ENCODE results near the gene INTS6. TPM values are rescaled to one million over a fixed set of nuclear protein-coding genes. Genes with fewer than 3 reads are reported as not detected.

The INTS6 gene
- total and polyA plus RNA-seq, 5 donors, result 12.9 to 29.3 (median 24.0) TPM

DNA sequence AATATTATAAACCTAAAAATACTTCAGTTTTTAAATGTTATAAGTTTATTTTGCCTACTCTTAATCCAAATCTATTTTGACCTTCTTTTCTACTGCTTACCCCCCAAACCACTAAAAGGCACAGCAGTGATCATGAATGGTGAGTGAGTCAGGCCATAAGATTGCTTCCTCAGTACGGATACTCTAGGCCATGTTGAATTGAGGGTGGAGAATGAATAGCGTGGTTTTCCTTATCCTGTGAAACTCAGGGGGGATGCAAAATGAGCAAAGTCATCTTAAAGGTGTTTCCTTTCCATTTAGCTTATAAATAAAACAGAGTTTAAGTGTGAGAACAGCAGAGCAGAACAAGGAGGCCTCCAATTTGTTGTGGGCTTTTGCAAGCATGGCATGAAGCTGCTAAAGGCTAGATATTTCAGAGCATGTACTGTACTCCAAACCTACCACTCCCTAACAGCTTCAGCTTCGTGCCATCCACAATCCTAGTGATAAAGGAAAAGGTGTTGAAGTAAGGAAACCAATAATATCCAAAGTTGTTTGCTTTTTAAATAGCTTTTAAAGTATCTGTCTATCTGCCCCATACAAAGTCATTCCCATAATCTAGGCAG lies 88.3 kb downstream of the INTS6 start:
- H3K4me1 ChIP-seq (ENCODE audit: control insufficient read depth, insufficient read depth, low read length), result no peaks in the 10 kb centered on the region
- ATAC-seq (no peak), DNase-seq (no peak)
- H3K9me3 ChIP-seq (ENCODE audit: control insufficient read depth, low read length), result no peaks in the 10 kb centered on the region
- intact Hi-C loops (cut with DNase I), result no loop called here
- 67% methylated on average over 3 of the region's 3 CpGs for WGBS
- H3K27me3 ChIP-seq (ENCODE audit: control insufficient read depth, insufficient read depth), result no peaks in the 10 kb centered on the region
- no peak overlapping the region for H3K4me3 ChIP-seq (ENCODE audit: low read length)
- no peak overlapping the region for H3K27ac ChIP-seq (ENCODE audit: low read length)

DNA sequence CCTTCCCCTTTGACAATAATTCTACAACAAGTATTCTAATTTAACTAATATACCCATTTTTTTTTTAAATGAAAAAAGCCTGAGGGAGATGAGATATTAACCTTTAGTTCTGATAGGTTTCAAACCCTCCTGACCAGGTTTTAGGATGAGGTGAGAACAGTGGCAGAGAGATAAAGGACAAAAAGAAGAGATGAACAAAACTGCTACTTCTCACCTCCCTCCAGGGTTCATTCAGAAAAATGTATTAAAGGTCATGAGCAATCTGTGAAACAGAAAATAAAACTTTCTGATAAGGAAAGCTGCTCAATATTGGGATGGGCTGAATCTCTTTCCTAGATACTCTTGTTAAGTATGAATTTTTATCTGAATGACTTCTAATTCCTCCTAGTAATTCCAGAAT lies 89.2 kb downstream of the INTS6 start:
- ATAC-seq, result no peak
- Histone ChIP-seq H3K27ac (ENCODE audit: low read length) (no peak overlapping the region), H3K9me3 (ENCODE audit: control insufficient read depth, low read length) (no peaks in the 10 kb centered on the region), H3K4me1 (ENCODE audit: control insufficient read depth, insufficient read depth, low read length) (no peaks in the 10 kb centered on the region), H3K27me3 (ENCODE audit: control insufficient read depth, insufficient read depth) (no peaks in the 10 kb centered on the region), H3K4me3 (ENCODE audit: low read length) (no peak overlapping the region)
- DNase-seq, result no peak
- intact Hi-C loops (cut with DNase I), result no loop called here

DNA sequence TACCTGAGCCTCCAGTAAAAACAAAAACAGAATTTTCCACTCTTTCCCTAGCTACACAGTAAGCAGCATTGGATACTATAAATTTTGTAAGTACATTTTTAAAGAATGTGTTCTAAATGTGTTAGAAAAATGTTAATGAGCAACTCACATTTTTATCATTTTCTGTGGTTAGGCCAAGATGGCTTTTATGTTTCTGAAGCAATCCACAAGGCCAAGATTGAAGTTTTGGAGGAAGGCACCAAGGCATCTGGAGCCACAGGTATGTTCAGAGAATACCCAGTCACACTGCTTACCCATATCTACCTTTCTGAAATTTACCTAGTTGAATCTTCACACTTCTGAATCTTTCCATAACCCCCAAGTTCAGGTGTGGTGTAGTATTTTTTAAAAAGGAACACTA lies 91.7 kb downstream of the INTS6 start:
- no peaks in the 10 kb centered on the region for H3K9me3 ChIP-seq (ENCODE audit: control insufficient read depth, low read length)
- H3K4me1 ChIP-seq (ENCODE audit: control insufficient read depth, insufficient read depth, low read length), result no peaks in the 10 kb centered on the region
- ATAC-seq (no peak), DNase-seq (no peak)
- H3K27me3 ChIP-seq (ENCODE audit: control insufficient read depth, insufficient read depth), result no peaks in the 10 kb centered on the region
- no peak overlapping the region for H3K27ac ChIP-seq (ENCODE audit: low read length)
- intact Hi-C loops (cut with DNase I), result no loop called here
- H3K4me3 ChIP-seq (ENCODE audit: low read length), result no peak overlapping the region

DNA sequence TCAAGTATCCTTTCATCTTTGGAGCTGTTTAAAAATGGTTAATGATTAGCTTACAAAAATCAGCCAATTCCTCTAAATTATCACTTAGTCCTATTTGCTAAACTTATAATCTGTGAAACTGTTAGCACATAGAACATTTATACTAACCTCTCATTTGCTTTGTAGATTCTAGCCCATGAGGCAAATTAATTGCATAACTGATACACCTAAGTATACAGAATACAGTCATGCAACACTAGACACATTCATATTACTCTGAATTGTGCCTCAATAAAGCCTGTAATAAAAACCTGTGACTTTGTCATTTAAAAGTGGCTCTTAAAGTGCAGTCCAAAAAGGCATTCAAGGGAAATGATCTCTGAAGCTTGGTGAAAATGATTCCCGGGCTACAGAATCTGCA lies 92.3 kb downstream of the INTS6 start:
- Histone ChIP-seq H3K27me3 (ENCODE audit: control insufficient read depth, insufficient read depth) (no peaks in the 10 kb centered on the region), H3K27ac (ENCODE audit: low read length) (no peak overlapping the region), H3K9me3 (ENCODE audit: control insufficient read depth, low read length) (no peaks in the 10 kb centered on the region), H3K4me1 (ENCODE audit: control insufficient read depth, insufficient read depth, low read length) (no peaks in the 10 kb centered on the region), H3K4me3 (ENCODE audit: low read length) (no peak overlapping the region)
- DNase-seq (no peak), ATAC-seq (no peak)
- intact Hi-C loops (cut with DNase I), result no loop called here
- 94% methylated on average over 1 of the region's 1 CpG for WGBS

DNA sequence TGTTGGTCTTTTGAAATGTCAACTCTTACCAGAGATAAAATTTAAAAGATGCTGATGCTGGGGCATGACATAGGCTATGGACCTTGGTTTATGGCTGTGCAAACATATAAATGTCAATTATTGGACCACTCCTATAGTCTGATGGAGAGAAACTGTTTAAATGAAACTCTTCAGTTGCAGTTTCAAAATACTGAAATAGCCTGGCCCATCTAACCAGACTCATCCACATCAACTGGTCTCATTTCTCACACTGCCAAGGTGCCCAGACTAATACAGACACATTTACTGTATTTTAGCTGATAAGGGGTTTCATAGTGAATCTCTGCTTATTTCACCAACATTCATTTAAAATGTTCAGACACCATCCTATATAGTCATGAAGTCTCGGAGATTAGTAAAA lies 93.5 kb downstream of the INTS6 start:
- ATAC-seq (no peak), DNase-seq (no peak)
- no peaks in the 10 kb centered on the region for H3K9me3 ChIP-seq (ENCODE audit: control insufficient read depth, low read length)
- 96% methylated on average over 1 of the region's 1 CpG for WGBS
- no peaks in the 10 kb centered on the region for H3K27me3 ChIP-seq (ENCODE audit: control insufficient read depth, insufficient read depth)
- H3K4me3 ChIP-seq (ENCODE audit: low read length), result no peak overlapping the region
- intact Hi-C loops (cut with DNase I), result no loop called here
- H3K4me1 ChIP-seq (ENCODE audit: control insufficient read depth, insufficient read depth, low read length), result no peaks in the 10 kb centered on the region
- no peak overlapping the region for H3K27ac ChIP-seq (ENCODE audit: low read length)

DNA sequence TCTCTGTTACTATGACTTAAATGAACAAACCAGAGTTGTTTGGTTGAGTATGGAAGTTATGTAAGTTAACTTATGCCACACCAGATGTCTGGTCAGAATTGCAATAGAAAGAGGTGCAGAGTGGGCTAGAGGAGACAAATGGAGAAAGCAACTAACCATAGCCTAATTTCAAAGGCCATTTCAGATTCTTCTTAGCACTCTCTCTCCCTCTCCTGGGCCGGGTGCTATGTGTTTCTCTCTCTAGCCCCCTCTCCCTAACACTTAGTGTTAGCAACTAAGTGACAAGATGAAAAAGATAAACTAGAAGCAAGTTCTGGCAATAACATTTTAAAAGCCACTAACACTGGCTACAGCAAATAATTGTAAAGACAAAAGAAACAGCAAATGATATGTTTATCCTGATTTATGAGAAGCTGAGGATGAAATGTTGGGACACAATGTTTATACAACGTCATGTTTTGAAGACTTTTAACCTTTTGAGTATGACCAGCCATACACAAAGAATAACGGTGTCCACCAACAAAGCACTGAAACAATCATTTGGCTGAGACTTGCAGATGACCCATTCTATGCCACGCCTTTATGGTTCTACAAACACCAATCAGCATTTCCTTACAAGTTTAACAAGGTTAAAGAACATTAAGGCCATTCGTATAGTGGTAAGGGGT lies 94.8 kb downstream of the INTS6 start:
- DNase-seq (no peak), ATAC-seq (no peak)
- H3K27me3 ChIP-seq (ENCODE audit: control insufficient read depth, insufficient read depth), result no peaks in the 10 kb centered on the region
- no peaks in the 10 kb centered on the region for H3K4me1 ChIP-seq (ENCODE audit: control insufficient read depth, insufficient read depth, low read length)
- intact Hi-C loops (cut with DNase I), result no loop called here
- no peak overlapping the region for H3K27ac ChIP-seq (ENCODE audit: low read length)
- H3K9me3 ChIP-seq (ENCODE audit: control insufficient read depth, low read length), result no peaks in the 10 kb centered on the region
- WGBS, result 67% methylated on average over 5 of the region's 5 CpGs
- H3K4me3 ChIP-seq (ENCODE audit: low read length), result no peak overlapping the region

DNA sequence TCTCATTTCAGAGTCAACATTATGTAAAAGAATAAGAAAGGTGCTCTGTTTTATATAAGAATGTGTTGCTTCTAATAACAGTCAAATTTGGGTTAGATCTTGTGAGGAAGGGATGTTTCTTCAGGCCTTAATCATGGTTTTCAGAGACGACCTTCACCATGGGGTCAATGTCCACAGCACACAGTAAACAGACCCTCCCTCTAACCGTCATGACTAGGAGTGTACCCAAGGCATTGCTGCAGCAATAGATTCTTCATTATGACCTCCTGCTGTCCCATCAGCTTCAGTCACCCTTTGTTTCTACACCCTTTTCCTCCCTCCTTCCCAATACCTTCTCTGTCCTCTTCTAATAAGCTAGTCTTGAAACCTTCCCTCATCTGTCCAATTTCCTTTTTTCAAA lies 97.6 kb downstream of the INTS6 start:
- ATAC-seq (no peak), DNase-seq (no peak)
- intact Hi-C loops (cut with DNase I), result no loop called here

DNA sequence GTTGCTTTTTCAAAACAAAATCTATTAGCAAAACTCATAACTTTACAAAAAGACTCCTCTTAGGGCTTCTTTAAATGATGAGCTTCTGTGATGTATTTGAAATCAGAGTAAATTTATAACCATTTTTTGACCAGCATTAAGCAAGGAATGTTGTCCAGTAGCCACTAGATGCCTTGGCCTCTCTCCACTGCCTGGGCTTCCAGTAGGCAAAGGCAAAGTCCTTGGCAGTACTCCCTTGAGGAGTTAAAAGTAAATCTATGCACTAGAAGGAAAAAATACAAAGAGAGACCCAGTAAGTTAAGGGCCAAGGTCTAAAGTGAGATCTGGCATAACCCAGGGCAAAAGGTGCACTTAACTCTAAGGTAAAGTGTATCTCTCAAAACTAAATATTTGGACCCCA lies 103.8 kb downstream of the INTS6 start:
- no peak for ATAC-seq

More for the DNA sequence above, 97.6 kb downstream of the INTS6 start:
- Histone ChIP-seq H3K27me3 (ENCODE audit: control insufficient read depth, insufficient read depth) (no peaks in the 10 kb centered on the region), H3K9me3 (ENCODE audit: control insufficient read depth, low read length) (no peaks in the 10 kb centered on the region), H3K4me3 (ENCODE audit: low read length) (no peak overlapping the region), H3K4me1 (ENCODE audit: control insufficient read depth, insufficient read depth, low read length) (no peaks in the 10 kb centered on the region), H3K27ac (ENCODE audit: low read length) (no peak overlapping the region)
- 81% methylated on average over 2 of the region's 2 CpGs for WGBS

DNA sequence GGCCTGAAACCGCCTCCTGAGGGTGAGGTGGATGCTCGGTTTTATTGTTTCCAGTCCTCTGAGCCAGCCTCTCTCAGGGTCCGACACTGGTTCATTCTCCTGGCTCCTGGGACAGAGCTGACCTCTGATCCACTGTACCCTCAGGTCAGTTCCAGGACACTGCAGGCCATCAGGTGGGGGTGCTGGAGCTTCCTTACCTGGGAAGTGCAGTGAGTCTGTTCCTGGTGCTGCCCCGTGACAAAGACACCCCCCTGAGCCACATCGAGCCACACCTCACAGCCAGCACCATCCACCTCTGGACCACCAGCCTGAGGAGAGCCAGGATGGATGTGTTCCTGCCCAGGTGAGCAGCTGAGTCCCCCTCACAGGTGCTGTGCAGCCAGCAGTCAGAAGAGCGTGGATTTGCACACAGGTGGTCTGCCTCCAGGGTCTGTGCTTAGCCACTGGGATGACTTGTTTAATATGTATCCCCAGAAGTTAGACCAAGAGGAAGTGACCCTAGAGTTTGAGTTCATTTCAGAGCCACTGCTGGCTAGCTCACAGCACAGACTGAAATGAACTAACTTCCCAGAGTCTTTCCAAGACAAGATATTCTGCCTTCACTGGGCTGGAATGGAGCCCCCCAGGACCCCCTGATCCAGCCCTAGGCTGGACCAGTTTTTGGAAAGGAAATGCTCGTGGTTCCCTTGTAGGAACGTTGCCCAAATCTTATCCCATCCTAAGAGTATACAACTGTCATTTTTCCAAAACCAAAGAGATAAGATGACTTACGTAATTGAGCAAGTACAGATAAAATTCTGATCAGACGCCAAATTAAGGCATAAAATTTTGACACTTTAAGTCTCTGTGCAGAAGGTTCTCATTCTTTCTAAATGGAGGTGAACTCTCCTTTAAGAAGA lies 104.5 kb downstream of the INTS6 start:
- Histone ChIP-seq H3K4me3 (ENCODE audit: low read length) (no peak overlapping the region), H3K27me3 (ENCODE audit: control insufficient read depth, insufficient read depth) (no peaks in the 10 kb centered on the region), H3K27ac (ENCODE audit: low read length) (no peak overlapping the region), H3K4me1 (ENCODE audit: control insufficient read depth, insufficient read depth, low read length) (no peaks in the 10 kb centered on the region), H3K9me3 (ENCODE audit: control insufficient read depth, low read length) (no peaks in the 10 kb centered on the region)
- ATAC-seq (peak; percentile 39 to 71), DNase-seq (no peak)
- intact Hi-C loops (cut with DNase I), result no loop called here
- WGBS, result 56% methylated on average over 10 of the region's 10 CpGs

More for the DNA sequence above, 103.8 kb downstream of the INTS6 start:
- no peaks in the 10 kb centered on the region for H3K9me3 ChIP-seq (ENCODE audit: control insufficient read depth, low read length)
- H3K27me3 ChIP-seq (ENCODE audit: control insufficient read depth, insufficient read depth), result no peaks in the 10 kb centered on the region
- H3K4me3 ChIP-seq (ENCODE audit: low read length), result no peak overlapping the region
- H3K27ac ChIP-seq (ENCODE audit: low read length), result no peak overlapping the region
- intact Hi-C loops (cut with DNase I), result no loop called here
- H3K4me1 ChIP-seq (ENCODE audit: control insufficient read depth, insufficient read depth, low read length), result no peaks in the 10 kb centered on the region
- DNase-seq, result no peak

DNA sequence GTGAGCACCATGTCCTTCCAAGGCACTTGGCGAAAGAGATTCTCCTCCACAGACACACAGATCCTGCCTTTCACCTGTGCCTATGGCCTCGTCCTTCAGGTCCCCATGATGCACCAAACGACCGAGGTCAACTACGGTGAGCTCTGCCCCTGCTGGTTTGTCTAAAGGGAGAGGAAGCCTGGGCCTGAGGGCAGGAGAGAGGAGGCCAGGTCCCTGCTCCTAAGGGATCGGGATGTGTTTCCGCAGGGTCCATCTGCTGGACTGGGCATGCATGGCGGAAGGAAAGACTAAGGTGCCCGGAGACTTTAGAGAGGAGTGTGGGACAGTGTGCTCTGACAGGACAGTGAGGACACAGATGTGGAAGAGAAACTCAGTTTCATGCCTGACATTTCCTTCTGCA lies 105.7 kb downstream of the INTS6 start:
- peak in 1 of 2 donors; percentile 7 for ATAC-seq
- 86% methylated on average over 9 of the region's 9 CpGs for WGBS

DNA sequence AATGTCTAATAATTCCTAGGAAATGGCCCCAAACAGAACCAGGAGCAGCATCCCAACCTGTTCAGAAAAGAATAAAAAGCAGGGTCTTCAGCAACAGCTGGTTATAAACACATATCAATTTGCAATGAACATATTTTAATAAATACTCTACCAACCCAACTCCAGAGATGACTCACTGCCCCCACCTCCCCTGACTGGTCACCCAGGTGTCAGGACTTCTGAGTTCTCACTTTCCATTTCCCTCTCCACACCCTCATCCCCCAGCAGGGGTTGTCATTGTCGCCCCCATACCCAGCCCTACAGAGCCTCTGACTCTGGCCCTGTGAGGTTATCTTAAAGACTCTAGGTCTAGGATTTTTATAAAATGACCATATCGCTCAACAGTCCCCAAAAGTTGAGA lies 106.4 kb downstream of the INTS6 start:
- no peaks in the 10 kb centered on the region for H3K9me3 ChIP-seq (ENCODE audit: control insufficient read depth, low read length)
- no peaks in the 10 kb centered on the region for H3K4me1 ChIP-seq (ENCODE audit: control insufficient read depth, insufficient read depth, low read length)
- 90% methylated on average over 2 of the region's 2 CpGs for WGBS
- H3K4me3 ChIP-seq (ENCODE audit: low read length), result no peak overlapping the region
- ATAC-seq (no peak), DNase-seq (no peak)
- H3K27ac ChIP-seq (ENCODE audit: low read length), result no peak overlapping the region
- intact Hi-C loops (cut with DNase I), result no loop called here
- no peaks in the 10 kb centered on the region for H3K27me3 ChIP-seq (ENCODE audit: control insufficient read depth, insufficient read depth)

More for the DNA sequence above, 105.7 kb downstream of the INTS6 start:
- Histone ChIP-seq H3K4me3 (ENCODE audit: low read length) (no peak overlapping the region), H3K9me3 (ENCODE audit: control insufficient read depth, low read length) (no peaks in the 10 kb centered on the region), H3K4me1 (ENCODE audit: control insufficient read depth, insufficient read depth, low read length) (no peaks in the 10 kb centered on the region), H3K27ac (ENCODE audit: low read length) (no peak overlapping the region), H3K27me3 (ENCODE audit: control insufficient read depth, insufficient read depth) (no peaks in the 10 kb centered on the region)
- peak in 1 of 3 donors; percentile 45 for DNase-seq
- intact Hi-C loops (cut with DNase I), result no loop called here

All from right cardiac atrium (tissue), 5 donors.